HCT116 (cell line): ENCODE results near the gene PPY. TPM values are rescaled to one million over a fixed set of nuclear protein-coding genes. Genes with fewer than 3 reads are reported as not detected.
"Not testable (repeated sequence)": the region's sequence is repeated elsewhere in the genome, so short reads cannot be mapped to it uniquely, and the experiment has no call there.

Source experiments
- ATAC-seq: fragments of 200-7000 bp; cut with Tn5 transposase; 2 replicates; pipeline ENCODE4 v1.9.1; 2020; ENCODE audit warnings: mild to moderate bottlenecking, moderate library complexity
- BruUV-seq: library from RNA; stranded (reverse); fragments of 400-500 nt; replicated peaks from 2 replicates; lab custom pipeline; 2021; lab: Mats Ljungman, UMichigan
- CTCF ChIA-PET: fragments of 300-600 bp; sonication (Branson Sonifier 250); formaldehyde crosslinking; loops from one replicate; lab custom pipeline; 2021; ENCODE audit warnings: antibody characterized with exemption; lab: Charles Lee
- POLR2A ChIA-PET: fragments of 300-600, 350-600 bp; sonication (Branson Sonifier 250); formaldehyde crosslinking; loops from one replicate; lab custom pipeline; 2021; ENCODE audit warnings: antibody characterized with exemption; lab: Charles Lee
- RAD21 ChIA-PET, 2 experiments: fragments of 300-600 bp; sonication (Branson Sonifier 250); formaldehyde crosslinking; loops; one replicate each; lab custom pipeline; 2023; ENCODE audit warnings: low total read pairs in 2 of 2; ENCODE audit not compliant: uncharacterized antibody in 2 of 2, unreplicated experiment in 2 of 2, low non-redundant PET in 1 of 2; lab: Charles Lee
- DNase-seq: peaks from one replicate; pipeline ENCODE4 v3.0.0-alpha.2; 2010; ENCODE audit warnings: low read depth, low spot score
- H2AFZ ChIP-seq: fragments of 200-600 bp; shearing (Covaris generic), sonication (generic); 2 replicates; pipeline ENCODE4 v1.6.1; 2017; ENCODE audit warnings: low read depth, mixed run types, mixed read lengths, antibody characterized with exemption, low read length; ENCODE audit not compliant: poor library complexity, severe bottlenecking
- H3K27ac ChIP-seq: 2 replicates; pipeline ENCODE4 v1.5.1; 2012; ENCODE audit warnings: low read depth, low read length
- H3K27me3 ChIP-seq: fragments of 200-600 bp; sonication (generic); 2 replicates; pipeline ENCODE4 v1.6.1; 2016; ENCODE audit warnings: mixed run types, low read length, mixed read lengths; ENCODE audit not compliant: insufficient read depth
- H3K36me3 ChIP-seq, 2 experiments: fragments of 200-500 bp in 1 of 2; fragments of 200-600 bp in 1 of 2; sonication (Bioruptor generic) in 1 of 2; sonication (generic) in 1 of 2; 2 replicates each; pipeline versions ENCODE4 v1.5.1 to v1.6.1; 2014 to 2016; ENCODE audit warnings: low read length in 2 of 2, inconsistent platforms in 1 of 2, mixed read lengths in 1 of 2, mixed run types in 1 of 2; ENCODE audit not compliant: insufficient read depth in 2 of 2, control insufficient read depth in 1 of 2
- H3K4me1 ChIP-seq, 2 experiments: fragments of 200-600 bp in 1 of 2; sonication (generic) in 1 of 2; 2 replicates each; pipeline versions ENCODE4 v1.5.1 to v1.6.1; 2012 to 2017; ENCODE audit warnings: low read length in 2 of 2, inconsistent platforms in 1 of 2, mild to moderate bottlenecking in 1 of 2, mixed read lengths in 1 of 2, mixed run types in 1 of 2, moderate library complexity in 1 of 2; ENCODE audit not compliant: insufficient read depth in 2 of 2, control insufficient read depth in 1 of 2
- H3K4me2 ChIP-seq: fragments of 200-600 bp; sonication (generic); 2 replicates; pipeline ENCODE4 v1.6.1; 2017; ENCODE audit warnings: mixed run types, low read length, mixed read lengths
- H3K4me3 ChIP-seq, 2 experiments: fragments of 200-600 bp in 1 of 2; sonication (generic) in 1 of 2; replicated peaks in 1 of 2; 2 replicates each; pipeline ENCODE4 v1.5.1; 2011 to 2016; ENCODE audit warnings: low read length in 2 of 2, control low read depth in 1 of 2, low read depth in 1 of 2, mild to moderate bottlenecking in 1 of 2, mixed read lengths in 1 of 2, mixed run types in 1 of 2
- H3K79me2 ChIP-seq: fragments of 200-600 bp; sonication (generic); 2 replicates; pipeline ENCODE4 v1.6.1; 2017; ENCODE audit warnings: mild to moderate bottlenecking, mixed run types, low read length, moderate library complexity, mixed read lengths; ENCODE audit not compliant: insufficient read depth
- H3K9ac ChIP-seq: fragments of 200-600 bp; sonication (generic); 2 replicates; pipeline ENCODE4 v1.6.1; 2016; ENCODE audit warnings: low read length, mixed read lengths
- H3K9me2 ChIP-seq: fragments of 200-600 bp; sonication (generic), shearing (Covaris generic); 2 replicates; pipeline ENCODE4 v1.6.1; 2017; ENCODE audit warnings: mixed run types, mild to moderate bottlenecking, moderate library complexity; ENCODE audit not compliant: insufficient read depth
- H3K9me3 ChIP-seq, 2 experiments: fragments of 200-500 bp in 1 of 2; fragments of 200-600 bp in 1 of 2; sonication (Bioruptor generic) in 1 of 2; sonication (generic) in 1 of 2; 2 replicates each; pipeline ENCODE4 v1.6.1; 2014 to 2017; ENCODE audit warnings: low read length in 2 of 2, mixed read lengths in 2 of 2, inconsistent platforms in 1 of 2, low read depth in 1 of 2, mild to moderate bottlenecking in 1 of 2, mixed run types in 1 of 2, moderate library complexity in 1 of 2; ENCODE audit not compliant: control insufficient read depth in 1 of 2, insufficient read depth in 1 of 2
- H4K20me1 ChIP-seq: fragments of 200-600 bp; sonication (generic), shearing (Covaris generic); 2 replicates; pipeline ENCODE4 v1.6.1; 2017; ENCODE audit warnings: mixed run types, mild to moderate bottlenecking, moderate library complexity; ENCODE audit not compliant: insufficient read depth
- CBX3 ChIP-seq: IDR thresholded peaks from 2 replicates; pipeline ENCODE4 v1.6.1; 2012; ENCODE audit warnings: low read depth
- CEBPB ChIP-seq: IDR thresholded peaks from 2 replicates; pipeline ENCODE4 v1.6.1; 2012; ENCODE audit warnings: low read depth
- CTCF ChIP-seq, 3 experiments: fragments of 200-600 bp in 1 of 3; sonication (generic) in 1 of 3; IDR thresholded peaks in 2 of 3; conservative IDR thresholded peaks in 1 of 3; 2 replicates each; pipeline ENCODE4 v1.5.1; 2012 to 2017; ENCODE audit warnings: low read depth in 2 of 3, low read length in 2 of 3, antibody characterized with exemption in 1 of 3, borderline replicate concordance in 1 of 3, control low read depth in 1 of 3, mild to moderate bottlenecking in 1 of 3, mixed read lengths in 1 of 3, mixed run types in 1 of 3, moderate library complexity in 1 of 3; ENCODE audit not compliant: insufficient read depth in 1 of 3
- EGR1 ChIP-seq: IDR thresholded peaks from 2 replicates; pipeline ENCODE4 v1.6.1; 2012; ENCODE audit warnings: low read depth
- ELF1 ChIP-seq: IDR thresholded peaks from 2 replicates; pipeline ENCODE4 v1.6.1; 2012; ENCODE audit warnings: low read depth, borderline replicate concordance
- EZH2phosphoT487 ChIP-seq: fragments of 200-600 bp; IDR thresholded peaks from 2 replicates; pipeline ENCODE4 v1.6.1; 2018; ENCODE audit warnings: antibody characterized with exemption, borderline replicate concordance
- JUND ChIP-seq: IDR thresholded peaks from 2 replicates; pipeline ENCODE4 v1.6.1; 2012
- RAD21 ChIP-seq: IDR thresholded peaks from 2 replicates; pipeline ENCODE4 v1.6.1; 2012; ENCODE audit warnings: low read depth, mild to moderate bottlenecking
- SIN3A ChIP-seq: IDR thresholded peaks from 2 replicates; pipeline ENCODE4 v1.6.1; 2012; ENCODE audit warnings: low read depth
- TCF7L2 ChIP-seq: IDR thresholded peaks from 2 replicates; pipeline ENCODE4 v1.7.0; 2011; ENCODE audit warnings: borderline replicate concordance, inconsistent platforms; ENCODE audit not compliant: insufficient read depth, insufficient read length; ENCODE audit errors: extremely low read depth
- intact Hi-C: fragments of 100-400 bp; cut with micrococcal nuclease; formaldehyde crosslinking; loops from 2 replicates; pipeline ENCODE4 v1.10.0; 2022
- total RNA-seq: library from RNA; stranded (reverse); gene quantifications from one replicate; pipeline ENCODE4 v1.2.1, GENCODE V29; 2021; ENCODE audit not compliant: unreplicated experiment

PPY gene
- total RNA-seq, 1 experiment from 2014 or later: not detected

GRCh38 chr17:43940630-43941029 is 1.6 kb downstream of the PPY start:
- Histone ChIP-seq H3K4me3 (no peak overlapping the region), H3K4me1 (peaks cover 0 to 29% of the 10 kb centered on the region in 2 experiments; a peak in 2 of 4 replicates), H4K20me1 (no peaks in the 10 kb centered on the region), H3K36me3 (no peaks in the 10 kb centered on the region), H3K4me2 (no peak overlapping the region), H2AFZ (no peak overlapping the region), H3K9me2 (no peaks in the 10 kb centered on the region), H3K27me3 (no peaks in the 10 kb centered on the region), H3K9ac (no peak overlapping the region), H3K79me2 (no peaks in the 10 kb centered on the region), H3K27ac (no peak overlapping the region), H3K9me3 (no peaks in the 10 kb centered on the region)
- BruUV-seq: no TSS peak
- peak; percentile 67 for ATAC-seq
- TF ChIP-seq EGR1 (no peak), CBX3 (no peak), JUND (no peak), RAD21 (peak; percentile 53), EZH2phosphoT487 (no peak), TCF7L2 (no peak), ELF1 (no peak), CTCF (IDR thresholded peaks at IDR 0.05 in 2 of 3, conservative IDR thresholded peaks at IDR 0.05 in 1 of 3; ENCODE audit: borderline replicate concordance in 1 of 3, insufficient read depth in 1 of 3, low read depth in 2 of 3, low read length in 2 of 3) (peak; percentile 39 to 77 (median 71); a peak in 5 of 6 replicates)
- POLR2A ChIA-PET: no interaction called here
- intact Hi-C loops: no loop called here
- RAD21 ChIA-PET: no interaction called here
- DNase-seq: peak; percentile 24
- CTCF ChIA-PET: interaction anchor here (1.0 to 1.5 kb wide), 2 partner anchors 62 to 68 kb away, joined by 3 to 6 read pairs; no protein-coding TSS in a partner anchor

DNA sequence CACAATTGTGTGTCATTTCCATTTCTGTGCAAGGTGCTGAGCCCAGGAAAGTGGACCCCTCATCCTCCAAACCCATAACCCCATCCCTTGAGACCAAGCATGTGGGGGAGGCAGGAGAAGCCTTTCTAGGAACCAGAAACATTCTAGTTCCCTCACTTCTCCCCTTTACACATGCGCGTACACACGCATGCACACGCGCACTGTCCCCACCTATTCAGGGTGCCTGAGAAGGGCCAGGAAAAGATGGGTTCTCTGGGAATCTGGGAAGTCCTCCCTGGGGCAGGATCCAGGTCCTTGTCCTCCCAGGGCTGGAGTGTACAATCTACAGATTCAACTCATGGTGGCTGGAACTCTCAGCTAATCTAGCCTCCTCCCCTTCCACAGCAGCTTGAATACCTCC is 2.4 kb downstream of the PPY start:
- CTCF ChIA-PET: interaction anchor here (1.5 kb wide), 1 partner anchor 69 kb away, joined by 6 read pairs; no protein-coding TSS in a partner anchor
- Histone ChIP-seq H3K4me2 (no peak overlapping the region), H3K9me3 (no peaks in the 10 kb centered on the region), H3K4me1 (peaks cover 0 to 25% of the 10 kb centered on the region in 2 experiments; a peak in 2 of 4 replicates), H3K27ac (no peak overlapping the region), H3K27me3 (no peaks in the 10 kb centered on the region), H3K79me2 (no peaks in the 10 kb centered on the region), H3K9me2 (no peaks in the 10 kb centered on the region), H3K36me3 (no peaks in the 10 kb centered on the region), H2AFZ (no peak overlapping the region), H3K9ac (no peak overlapping the region), H4K20me1 (no peaks in the 10 kb centered on the region), H3K4me3 (no peak overlapping the region)
- ATAC-seq: no peak
- BruUV-seq: no TSS peak
- POLR2A ChIA-PET: interaction anchor here (0.6 kb wide), 1 partner anchor 57 kb away, joined by 3 read pairs; no protein-coding TSS in a partner anchor
- DNase-seq: no peak
- RAD21 ChIA-PET: no interaction called here
- intact Hi-C loops: no loop called here
- TF ChIP-seq TCF7L2 (no peak), SIN3A (no peak), CEBPB (no peak)

DNA sequence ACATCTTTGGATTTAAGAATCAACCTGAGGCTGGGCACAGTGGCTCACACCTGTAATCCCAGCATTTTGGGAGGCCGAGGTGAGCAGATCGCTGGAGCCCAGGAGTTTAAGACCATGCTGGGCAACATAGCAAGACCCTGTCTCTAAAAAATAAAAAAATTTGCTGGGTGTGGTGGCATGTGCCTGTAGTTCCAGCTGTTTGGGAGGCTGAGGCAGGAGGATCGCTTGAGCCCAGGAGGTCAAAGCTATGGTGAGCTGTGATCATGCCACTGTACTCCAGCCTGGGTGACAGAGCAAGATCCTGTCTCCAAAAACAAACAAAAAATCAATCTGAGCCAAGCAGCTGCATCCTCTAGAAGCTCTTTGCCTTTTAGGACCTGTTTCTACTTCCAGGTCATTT is 2.8 kb downstream of the PPY start:
- H3K27me3 ChIP-seq, ATAC-seq, BruUV-seq, H4K20me1 ChIP-seq, H3K9ac ChIP-seq, H3K36me3 ChIP-seq, H3K4me3 ChIP-seq, H3K4me2 ChIP-seq, RAD21 ChIA-PET, H3K79me2 ChIP-seq, DNase-seq, H3K9me3 ChIP-seq, H3K9me2 ChIP-seq, H3K27ac ChIP-seq, intact Hi-C loops, H2AFZ ChIP-seq: not testable (repeated sequence)
- ChIA-PET POLR2A (interaction anchor here (0.6 kb wide), 1 partner anchor 57 kb away, joined by 3 read pairs; no protein-coding TSS in a partner anchor), CTCF (interaction anchor here (1.5 kb wide), 1 partner anchor 69 kb away, joined by 6 read pairs; no protein-coding TSS in a partner anchor)
- peaks cover 0 to 23% of the 10 kb centered on the region in 2 experiments; a peak in 2 of 4 replicates for H3K4me1 ChIP-seq
